GM12878 (cell line): ENCODE results near the gene GPN1. TPM values are rescaled to one million over a fixed set of nuclear protein-coding genes. Genes with fewer than 3 reads are reported as not detected.
A peak's percentile ranks its signal among the peaks of the same experiment; 100 is the strongest.

ENCODE experiments used
- ATAC-seq: fragments of 200-7000 bp; cut with Tn5 transposase; 3 replicates; pipeline ENCODE4 v1.9.1; 2020; ENCODE audit warnings: mild to moderate bottlenecking, moderate library complexity
- BruUV-seq: library from RNA; stranded (reverse); fragments of 400-500 nt; replicated peaks from 2 replicates; lab custom pipeline; 2021; lab: Mats Ljungman, UMichigan
- CTCF ChIA-PET: fragments of 300-600 bp; sonication (Branson Sonifier 250); formaldehyde crosslinking; extraction: SDS; loops from one replicate; lab custom pipeline; 2021; ENCODE audit warnings: inconsistent platforms; lab: Yijun Ruan, JAX
- POLR2A ChIA-PET: fragments of 350-600 bp; formaldehyde crosslinking; extraction: SDS; loops from one replicate; lab custom pipeline; 2021; ENCODE audit warnings: inconsistent platforms; lab: Charles Lee
- RAD21 ChIA-PET: fragments of 300-600 bp; sonication (Branson Sonifier 250); formaldehyde crosslinking; loops from one replicate; lab custom pipeline; 2023; ENCODE audit warnings: antibody characterized with exemption; ENCODE audit not compliant: unreplicated experiment; lab: Charles Lee
- SMC1A ChIA-PET: fragments of 300-600 bp; sonication (Branson Sonifier 250); formaldehyde crosslinking; loops from one replicate; lab custom pipeline; 2023; ENCODE audit not compliant: unreplicated experiment, uncharacterized antibody; lab: Charles Lee
- DNase-seq: peaks from one replicate; pipeline ENCODE4 v3.0.0-alpha.2; 2011; ENCODE audit warnings: low read depth, low spot score
- FAIRE-seq: peaks from 3 replicates; lab custom pipeline; 2011; peaks lifted over from hg19 to GRCh38; lab: Jason Lieb, UNC
- H2AFZ ChIP-seq: 2 replicates; pipeline ENCODE4 v1.6.0; 2011; ENCODE audit warnings: low read depth, low read length, control low read depth; ENCODE audit not compliant: control insufficient read depth
- H3K27ac ChIP-seq: 2 replicates; pipeline ENCODE4 v1.5.1; 2011; ENCODE audit warnings: control low read depth; ENCODE audit not compliant: control insufficient read depth, insufficient read depth
- H3K27me3 ChIP-seq, 2 experiments: replicated peaks in 1 of 2; 2 replicates each; pipeline versions ENCODE4 v1.6.0 to v1.6.1; 2011; ENCODE audit warnings: low read length in 1 of 2; ENCODE audit not compliant: control insufficient read depth in 2 of 2, insufficient read depth in 2 of 2
- H3K36me3 ChIP-seq, 2 experiments: 2 replicates each; pipeline ENCODE4 v1.5.1; 2011; ENCODE audit warnings: low read length in 1 of 2; ENCODE audit not compliant: control insufficient read depth in 2 of 2, insufficient read depth in 2 of 2
- H3K4me1 ChIP-seq: 2 replicates; pipeline ENCODE4 v1.6.1; 2011; ENCODE audit warnings: mild to moderate bottlenecking, low read length, moderate library complexity, mixed read lengths; ENCODE audit not compliant: control insufficient read depth, insufficient read depth
- H3K4me2 ChIP-seq: 2 replicates; pipeline ENCODE4 v1.6.0; 2011; ENCODE audit warnings: control low read depth; ENCODE audit not compliant: control insufficient read depth, insufficient read depth
- H3K4me3 ChIP-seq: fragments of 200-600 bp; sonication (generic); 2 replicates; pipeline ENCODE4 v1.5.1; 2016
- H3K79me2 ChIP-seq: 2 replicates; pipeline ENCODE4 v1.6.0; 2011; ENCODE audit warnings: low read length; ENCODE audit not compliant: control insufficient read depth, insufficient read depth
- H3K9ac ChIP-seq: 2 replicates; pipeline ENCODE4 v1.8.0; 2011; ENCODE audit warnings: low read length, control low read depth, mixed read lengths; ENCODE audit not compliant: control insufficient read depth, insufficient read depth
- H3K9me3 ChIP-seq: replicated peaks from 3 replicates; pipeline ENCODE4 v1.5.1; 2011; ENCODE audit warnings: mild to moderate bottlenecking, low read length; ENCODE audit not compliant: control insufficient read depth, insufficient read depth
- H4K20me1 ChIP-seq: 2 replicates; pipeline ENCODE4 v1.6.0; 2011; ENCODE audit not compliant: control insufficient read depth, insufficient read depth
- ATF2 ChIP-seq: IDR thresholded peaks from 2 replicates; pipeline ENCODE4 v1.6.1; 2012; ENCODE audit warnings: low read length, inconsistent platforms
- CHD4 ChIP-seq: fragments of 200-600 bp; sonication (generic); IDR thresholded peaks from 2 replicates; pipeline ENCODE4 v1.6.1; 2016; ENCODE audit warnings: mild to moderate bottlenecking
- MTA2 ChIP-seq: fragments of 450-650 bp; IDR thresholded peaks from 2 replicates; pipeline ENCODE4 v1.6.1; 2016; ENCODE audit warnings: low read depth, mild to moderate bottlenecking, moderate library complexity
- MYB ChIP-seq: fragments of 150-350 bp; IDR thresholded peaks from 2 replicates; pipeline ENCODE4 v1.6.1; 2014; ENCODE audit warnings: mild to moderate bottlenecking, low read depth, low read length, borderline replicate concordance
- NBN ChIP-seq: fragments of 450-650 bp; IDR thresholded peaks from 2 replicates; pipeline ENCODE4 v1.6.1; 2016
- SIN3A ChIP-seq: IDR thresholded peaks from 2 replicates; pipeline ENCODE4 v1.6.1; 2012; ENCODE audit warnings: low read depth, low read length, improper control_type of control experiment
- SUPT20H ChIP-seq: IDR thresholded peaks from 2 replicates; pipeline ENCODE4 v1.6.1; 2011; ENCODE audit warnings: low read depth, mild to moderate bottlenecking, low read length, moderate library complexity, borderline replicate concordance; ENCODE audit not compliant: control insufficient read depth
- ZNF207 ChIP-seq: fragments of 450-650 bp; IDR thresholded peaks from 2 replicates; pipeline ENCODE4 v1.6.1; 2014; ENCODE audit warnings: antibody characterized with exemption, mild to moderate bottlenecking, borderline replicate concordance
- ZNF274 ChIP-seq: IDR thresholded peaks from one replicate; pipeline ENCODE4 v1.8.0; 2011; ENCODE audit not compliant: insufficient read length, insufficient read depth
- ZNF384 ChIP-seq: IDR thresholded peaks from 2 replicates; pipeline ENCODE4 v1.6.1; 2012; ENCODE audit warnings: low read depth, mild to moderate bottlenecking, low read length, improper control_type of control experiment, borderline replicate concordance
- WGBS: methylation state at CpG from one replicate; pipeline ENCODE4 v1.1.6; 2016; ENCODE audit warnings: low lambda C conversion rate; ENCODE audit not compliant: insufficient replicate concordance, insufficient coverage; ENCODE audit errors: missing lambda C conversion rate; 5-methylcytosine and 5-hydroxymethylcytosine counted together
- in situ Hi-C: fragments of 300-500 bp; cut with MboI; formaldehyde crosslinking; loops from 9 replicates; pipeline ENCODE4 v1.14.3; 2018; ENCODE audit warnings: mixed read lengths
- intact Hi-C: fragments of 100-400 bp; cut with micrococcal nuclease; formaldehyde crosslinking; loops from one replicate; pipeline ENCODE4 v1.14.2; 2022; ENCODE audit not compliant: unreplicated experiment
- polyA plus RNA-seq, 11 experiments: library from polyadenylated mRNA; depleted of rRNA in 4 of 11; unstranded in 6 of 11; stranded (reverse) in 5 of 11; fragments of >200 nt; fragmentation: Nextera tagmentation in 4 of 11; fragmentation: Illumina TruSeq in 1 of 11; extraction: Ambion mirVana in 4 of 11; extraction: Trizol in 1 of 11; gene quantifications; 1 replicate in 1 of 11; 2 replicates in 10 of 11; pipeline versions ENCODE4 v1.2.1 to v1.2.3, GENCODE V29; 2011 to 2016; ENCODE audit warnings: inconsistent platforms in 2 of 11, missing spikeins in 2 of 11, low read depth in 1 of 11
- total RNA-seq, 4 experiments: library from RNA; depleted of rRNA in 3 of 4; stranded (reverse); fragments of >200 nt in 3 of 4; fragmentation: Illumina TruSeq in 1 of 4; extraction: Trizol in 1 of 4; gene quantifications; 2 replicates each; pipeline versions ENCODE4 v1.2.1 to v1.2.3, GENCODE V29; 2013 to 2021

Gene GPN1
- total and polyA plus RNA-seq, 10 of the 15 experiments (the other 5 are each of a cell fraction or from before 2014, with no cell fraction given) = 32.1 to 108 (median 60.4) TPM

- Histone ChIP-seq H3K4me3 (0 out of 2 replicates have a peak overlapping the region, but pooled peaks have one; percentile 10), H4K20me1 (no peaks in the 10 kb centered on the region), H3K9ac (no peak overlapping the region), H3K36me3 (0 out of 4 replicates have a peak, but pooled peaks cover 0 to 2% of the 10 kb centered on the region in 2 experiments), H3K27me3 (no peaks in the 10 kb centered on the region), H3K27ac (no peak overlapping the region), H3K4me1 (no peaks in the 10 kb centered on the region), H2AFZ (no peak overlapping the region), H3K4me2 (no peak overlapping the region), H3K79me2 (peaks cover 91% of the 10 kb centered on the region), H3K9me3 (peaks cover 10% of the 10 kb centered on the region)
- CTCF ChIA-PET = no interaction called here
- intact Hi-C loops = loop anchor here (10.0 kb wide), 1 partner anchor 184 kb away; the partner anchor contains the start of gene PPM1G
- in situ Hi-C loops = no loop called here
- 98% methylated on average over 2 of the region's 2 CpGs for WGBS
- RAD21 ChIA-PET = no interaction called here
- POLR2A ChIA-PET = no interaction called here
- SMC1A ChIA-PET = no interaction called here
- TF ChIP-seq SUPT20H = no peak
- FAIRE-seq (peak; percentile 23), ATAC-seq (no peak), DNase-seq (no peak)
- BruUV-seq = no TSS peak
Observed at GRCh38 chr2:27588308-27588707, 40.5 kb upstream of the GPN1 start.

- intact Hi-C loops = no loop called here
- no peak overlapping the region for H3K9ac ChIP-seq
- ChIA-PET SMC1A (no interaction called here), CTCF (interaction anchor here (1.2 kb wide), 1 partner anchor 36 kb away, joined by 3 read pairs; no protein-coding TSS in a partner anchor), POLR2A (no interaction called here)
- BruUV-seq = no TSS peak
- H3K4me3 ChIP-seq = no peak overlapping the region
- H3K9me3 ChIP-seq = peaks cover 13% of the 10 kb centered on the region
- no peaks in the 10 kb centered on the region for H3K4me1 ChIP-seq
- no peak overlapping the region for H2AFZ ChIP-seq
- peaks cover 0 to 2% of the 10 kb centered on the region in 2 experiments; a peak in 1 of 4 replicates for H3K36me3 ChIP-seq
- H3K27ac ChIP-seq = no peak overlapping the region
- 67% methylated on average over 3 of the region's 3 CpGs for WGBS
- no peaks in the 10 kb centered on the region for H3K27me3 ChIP-seq
- in situ Hi-C loops = no loop called here
- H3K4me2 ChIP-seq = no peak overlapping the region
- no peak for TF ChIP-seq ATF2
- TF ChIP-seq NBN = no peak
- TF ChIP-seq ZNF384 = no peak
- no peak for TF ChIP-seq ZNF274
- TF ChIP-seq MYB = no peak
- TF ChIP-seq MTA2 = no peak
- TF ChIP-seq CHD4 = no peak
- TF ChIP-seq ZNF207 = no peak
- TF ChIP-seq SIN3A = no peak
- TF ChIP-seq, all 136 proteins: peak for 0
- DNase-seq (no peak), FAIRE-seq (no peak), ATAC-seq (no peak)
- Histone ChIP-seq H3K79me2 (peaks cover 73% of the 10 kb centered on the region), H4K20me1 (no peaks in the 10 kb centered on the region)
- RAD21 ChIA-PET = no interaction called here
Observed at GRCh38 chr2:27591745-27592144, 37.1 kb upstream of the GPN1 start.
